Astrocyte (in vitro differentiated cells and primary cell): Measurements from ENCODE around the gene MTHFSD. TPM values are rescaled to one million over a fixed set of nuclear protein-coding genes. Genes with fewer than 3 reads are reported as not detected.

ENCODE experiments used
- DNase-seq: peaks from one replicate; pipeline ENCODE4 v3.0.0-alpha.2; 2010; ENCODE audit warnings: low read depth
- FAIRE-seq: peaks from 2 replicates; lab custom pipeline; 2011; peaks lifted over from hg19 to GRCh38; lab: Jason Lieb, UNC
- H2AFZ ChIP-seq: 2 replicates; pipeline ENCODE4 v1.6.0; 2012; ENCODE audit warnings: low read depth, low read length, inconsistent platforms
- H3K27ac ChIP-seq: 2 replicates; pipeline ENCODE4 v1.5.1; 2011; ENCODE audit warnings: low read depth, low read length, inconsistent platforms
- H3K27me3 ChIP-seq: 2 replicates; pipeline ENCODE4 v1.6.0; 2011; ENCODE audit warnings: low read length, inconsistent platforms; ENCODE audit not compliant: insufficient read depth
- H3K36me3 ChIP-seq: 2 replicates; pipeline ENCODE4 v1.5.1; 2011; ENCODE audit warnings: low read length, inconsistent platforms; ENCODE audit not compliant: insufficient read depth
- H3K4me1 ChIP-seq: 2 replicates; pipeline ENCODE4 v1.5.1; 2011; ENCODE audit warnings: low read length, inconsistent platforms; ENCODE audit not compliant: insufficient read depth
- H3K4me2 ChIP-seq: 2 replicates; pipeline ENCODE4 v1.6.0; 2012; ENCODE audit warnings: low read length, inconsistent platforms
- H3K4me3 ChIP-seq: 2 replicates; pipeline ENCODE4 v1.5.1; 2011; ENCODE audit warnings: low read depth, mild to moderate bottlenecking, low read length, inconsistent platforms; ENCODE audit not compliant: insufficient read depth
- H3K79me2 ChIP-seq: 2 replicates; pipeline ENCODE4 v1.6.0; 2012; ENCODE audit warnings: mild to moderate bottlenecking, low read length, inconsistent platforms; ENCODE audit not compliant: insufficient read depth
- H3K9ac ChIP-seq: 2 replicates; pipeline ENCODE4 v1.6.0; 2012; ENCODE audit warnings: mild to moderate bottlenecking, low read length, inconsistent platforms
- H3K9me3 ChIP-seq: 2 replicates; pipeline ENCODE4 v1.5.1; 2012; ENCODE audit warnings: low read depth, mild to moderate bottlenecking, low read length, inconsistent platforms; ENCODE audit not compliant: insufficient read depth
- H4K20me1 ChIP-seq: 2 replicates; pipeline ENCODE4 v1.6.0; 2012; ENCODE audit warnings: low read length, inconsistent platforms; ENCODE audit not compliant: insufficient read depth
- H3K27ac Mint-ChIP-seq: one replicate; pipeline ENCODE4 v1.8.0; 2021; ENCODE audit warnings: mild to moderate bottlenecking, mixed read lengths; ENCODE audit not compliant: unreplicated experiment
- H3K27me3 Mint-ChIP-seq: one replicate; pipeline ENCODE4 v1.8.0; 2021; ENCODE audit warnings: low read depth, mixed read lengths; ENCODE audit not compliant: unreplicated experiment
- H3K36me3 Mint-ChIP-seq: one replicate; pipeline ENCODE4 v1.8.0; 2021; ENCODE audit warnings: low read depth, mixed read lengths; ENCODE audit not compliant: unreplicated experiment
- H3K4me1 Mint-ChIP-seq: one replicate; pipeline ENCODE4 v1.8.0; 2021; ENCODE audit warnings: low read depth, mixed read lengths; ENCODE audit not compliant: unreplicated experiment
- H3K4me3 Mint-ChIP-seq: one replicate; pipeline ENCODE4 v1.8.0; 2021; ENCODE audit warnings: mild to moderate bottlenecking, moderate library complexity, mixed read lengths; ENCODE audit not compliant: unreplicated experiment
- H3K9me3 Mint-ChIP-seq: one replicate; pipeline ENCODE4 v1.8.0; 2021; ENCODE audit warnings: mild to moderate bottlenecking, mixed read lengths; ENCODE audit not compliant: unreplicated experiment
- CTCF ChIP-seq: IDR thresholded peaks from 2 replicates; pipeline ENCODE4 v1.5.1; 2011; ENCODE audit warnings: low read depth, mild to moderate bottlenecking, inconsistent platforms, low read length, moderate library complexity; ENCODE audit not compliant: insufficient read depth
- EZH2 ChIP-seq: IDR thresholded peaks from 2 replicates; pipeline ENCODE4 v1.6.1; 2012; ENCODE audit warnings: mild to moderate bottlenecking, low read length, inconsistent platforms; ENCODE audit not compliant: insufficient read depth
- total RNA-seq: library from RNA; stranded (reverse); gene quantifications from 2 replicates; pipeline ENCODE4 v1.2.1, GENCODE V29; 2021

Gene MTHFSD
- total RNA-seq, 1 donor from 2014 or later = 15.6 TPM

- DNase-seq (peak; percentile 76), FAIRE-seq (no peak)
- Histone ChIP-seq H3K9me3 (no peaks in the 10 kb centered on the region), H3K79me2 (peaks cover 43% of the 10 kb centered on the region), H3K4me2 (peak overlapping the region; percentile 78), H3K4me1 (peaks cover 65% of the 10 kb centered on the region), H3K4me3 (peak overlapping the region; percentile 13), H3K27ac (peak overlapping the region; percentile 98), H2AFZ (no peak overlapping the region), H3K9ac (peak overlapping the region; percentile 82), H3K36me3 (no peaks in the 10 kb centered on the region), H4K20me1 (no peaks in the 10 kb centered on the region), H3K27me3 (no peaks in the 10 kb centered on the region)
- peaks cover 2% of the 10 kb centered on the region for H3K36me3 Mint-ChIP-seq
- no peak overlapping the region for H3K27ac Mint-ChIP-seq
- H3K9me3 Mint-ChIP-seq = no peaks in the 10 kb centered on the region
- H3K4me1 Mint-ChIP-seq = peaks cover 20% of the 10 kb centered on the region
- H3K27me3 Mint-ChIP-seq = peaks cover 3% of the 10 kb centered on the region
- TF ChIP-seq CTCF = no peak
- TF ChIP-seq EZH2 = no peak
- H3K4me3 Mint-ChIP-seq = no peak overlapping the region
Observed at GRCh38 chr16:86584726-86585721, 30.0 kb upstream of the MTHFSD start.

- H3K27ac Mint-ChIP-seq = no peak overlapping the region
- TF ChIP-seq CTCF (no peak), EZH2 (no peak)
Observed at GRCh38 chr16:86584071-86584685, 29.1 kb upstream of the MTHFSD start.

More at GRCh38 chr16:86584071-86584685, 29.1 kb upstream of the MTHFSD start:
- H3K27me3 ChIP-seq = no peaks in the 10 kb centered on the region
- DNase-seq = no peak
- no peaks in the 10 kb centered on the region for H3K9me3 ChIP-seq
- H4K20me1 ChIP-seq = no peaks in the 10 kb centered on the region
- H3K4me3 ChIP-seq = no peak overlapping the region
- no peak overlapping the region for H3K4me3 Mint-ChIP-seq
- H3K9me3 Mint-ChIP-seq = no peaks in the 10 kb centered on the region
- H3K27me3 Mint-ChIP-seq = peaks cover 3% of the 10 kb centered on the region
- FAIRE-seq = no peak
- peak overlapping the region; percentile 32 for H3K4me2 ChIP-seq
- H3K9ac ChIP-seq = peak overlapping the region; percentile 6
- H2AFZ ChIP-seq = no peak overlapping the region
- H3K36me3 Mint-ChIP-seq = peaks cover 2% of the 10 kb centered on the region
- H3K27ac ChIP-seq = peak overlapping the region; percentile 98
- H3K79me2 ChIP-seq = peaks cover 52% of the 10 kb centered on the region
- H3K4me1 Mint-ChIP-seq = peaks cover 23% of the 10 kb centered on the region
- no peaks in the 10 kb centered on the region for H3K36me3 ChIP-seq
- H3K4me1 ChIP-seq = peaks cover 63% of the 10 kb centered on the region
